H1 (cell line): ENCODE measurements around the gene OSTC. TPM values are rescaled to one million over a fixed set of nuclear protein-coding genes. Genes with fewer than 3 reads are reported as not detected.

Experiments
- TEAD4 ChIP-seq: IDR thresholded peaks from 2 replicates; pipeline ENCODE4 v1.6.1; 2012; ENCODE audit warnings: low read depth, low read length, inconsistent platforms, mixed read lengths
- ZNF274 ChIP-seq: IDR thresholded peaks from 2 replicates; pipeline ENCODE4 v1.7.0; 2012; ENCODE audit warnings: low read length, borderline replicate concordance; ENCODE audit errors: extremely low read depth
- polyA plus RNA-seq, 7 experiments: library from polyadenylated mRNA; depleted of rRNA in 3 of 7; stranded (reverse) in 5 of 7; unstranded in 2 of 7; fragments of >200 nt in 5 of 7; fragments of 200-250 nt in 2 of 7; gene quantifications; 1 replicate in 5 of 7; 2 replicates in 1 of 7; 4 replicates in 1 of 7; pipeline versions ENCODE4 v1.2.1 to v1.2.3, GENCODE V29; 2011 to 2013; ENCODE audit warnings: missing spikeins in 2 of 7, mixed read lengths in 2 of 7
- total RNA-seq: library from RNA; stranded (reverse); fragmentation: NEBNext Ultra II Directional; extraction: Animal tissue kit (Norgen Biotek cat#: 25700); gene quantifications from 2 replicates; pipeline ENCODE4 v1.2.1, GENCODE V29; 2021
- TF ChIP-seq, protein P1 (sequence below): IDR thresholded peaks from 2 replicates; pipeline ENCODE4 v1.6.1; 2011; ENCODE audit warnings: low read length, improper control_type of control experiment
- TF ChIP-seq, protein P2 (sequence below): fragments of 300-600 bp; sonication (generic); IDR thresholded peaks from 2 replicates; pipeline ENCODE4 v1.7.1; 2012; ENCODE audit warnings: low read length, moderate library complexity, mild to moderate bottlenecking, inconsistent platforms; ENCODE audit not compliant: insufficient replicate concordance

The OSTC gene
- total and polyA plus RNA-seq, 2 of the 8 experiments (the other 6 are each of a cell fraction or from before 2014, with no cell fraction given) = 165 to 176 TPM

DNA sequence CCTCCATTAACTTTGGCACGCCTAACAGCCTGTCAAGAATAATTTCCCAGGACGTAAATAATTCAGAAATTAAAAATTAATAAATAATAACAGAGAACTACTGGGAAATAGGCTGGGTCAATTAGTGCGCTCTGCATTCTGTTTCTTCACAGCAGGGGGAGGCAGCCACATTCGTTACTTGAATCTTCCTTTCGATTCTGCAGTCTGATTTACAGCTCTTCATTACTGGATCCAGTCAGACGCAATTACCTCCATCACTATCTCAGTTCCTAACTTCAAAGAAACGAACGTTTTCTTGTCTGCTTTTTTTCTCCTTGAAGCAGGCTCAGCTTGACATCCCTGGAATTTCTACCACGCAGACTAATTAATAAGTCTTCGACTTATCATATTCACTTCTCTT, 39.0 kb upstream of the OSTC start (continued):
- TF ChIP-seq, protein P1, sequence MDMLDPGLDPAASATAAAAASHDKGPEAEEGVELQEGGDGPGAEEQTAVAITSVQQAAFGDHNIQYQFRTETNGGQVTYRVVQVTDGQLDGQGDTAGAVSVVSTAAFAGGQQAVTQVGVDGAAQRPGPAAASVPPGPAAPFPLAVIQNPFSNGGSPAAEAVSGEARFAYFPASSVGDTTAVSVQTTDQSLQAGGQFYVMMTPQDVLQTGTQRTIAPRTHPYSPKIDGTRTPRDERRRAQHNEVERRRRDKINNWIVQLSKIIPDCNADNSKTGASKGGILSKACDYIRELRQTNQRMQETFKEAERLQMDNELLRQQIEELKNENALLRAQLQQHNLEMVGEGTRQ = no peak
- no peak for TF ChIP-seq ZNF274
- TF ChIP-seq, protein P2, sequence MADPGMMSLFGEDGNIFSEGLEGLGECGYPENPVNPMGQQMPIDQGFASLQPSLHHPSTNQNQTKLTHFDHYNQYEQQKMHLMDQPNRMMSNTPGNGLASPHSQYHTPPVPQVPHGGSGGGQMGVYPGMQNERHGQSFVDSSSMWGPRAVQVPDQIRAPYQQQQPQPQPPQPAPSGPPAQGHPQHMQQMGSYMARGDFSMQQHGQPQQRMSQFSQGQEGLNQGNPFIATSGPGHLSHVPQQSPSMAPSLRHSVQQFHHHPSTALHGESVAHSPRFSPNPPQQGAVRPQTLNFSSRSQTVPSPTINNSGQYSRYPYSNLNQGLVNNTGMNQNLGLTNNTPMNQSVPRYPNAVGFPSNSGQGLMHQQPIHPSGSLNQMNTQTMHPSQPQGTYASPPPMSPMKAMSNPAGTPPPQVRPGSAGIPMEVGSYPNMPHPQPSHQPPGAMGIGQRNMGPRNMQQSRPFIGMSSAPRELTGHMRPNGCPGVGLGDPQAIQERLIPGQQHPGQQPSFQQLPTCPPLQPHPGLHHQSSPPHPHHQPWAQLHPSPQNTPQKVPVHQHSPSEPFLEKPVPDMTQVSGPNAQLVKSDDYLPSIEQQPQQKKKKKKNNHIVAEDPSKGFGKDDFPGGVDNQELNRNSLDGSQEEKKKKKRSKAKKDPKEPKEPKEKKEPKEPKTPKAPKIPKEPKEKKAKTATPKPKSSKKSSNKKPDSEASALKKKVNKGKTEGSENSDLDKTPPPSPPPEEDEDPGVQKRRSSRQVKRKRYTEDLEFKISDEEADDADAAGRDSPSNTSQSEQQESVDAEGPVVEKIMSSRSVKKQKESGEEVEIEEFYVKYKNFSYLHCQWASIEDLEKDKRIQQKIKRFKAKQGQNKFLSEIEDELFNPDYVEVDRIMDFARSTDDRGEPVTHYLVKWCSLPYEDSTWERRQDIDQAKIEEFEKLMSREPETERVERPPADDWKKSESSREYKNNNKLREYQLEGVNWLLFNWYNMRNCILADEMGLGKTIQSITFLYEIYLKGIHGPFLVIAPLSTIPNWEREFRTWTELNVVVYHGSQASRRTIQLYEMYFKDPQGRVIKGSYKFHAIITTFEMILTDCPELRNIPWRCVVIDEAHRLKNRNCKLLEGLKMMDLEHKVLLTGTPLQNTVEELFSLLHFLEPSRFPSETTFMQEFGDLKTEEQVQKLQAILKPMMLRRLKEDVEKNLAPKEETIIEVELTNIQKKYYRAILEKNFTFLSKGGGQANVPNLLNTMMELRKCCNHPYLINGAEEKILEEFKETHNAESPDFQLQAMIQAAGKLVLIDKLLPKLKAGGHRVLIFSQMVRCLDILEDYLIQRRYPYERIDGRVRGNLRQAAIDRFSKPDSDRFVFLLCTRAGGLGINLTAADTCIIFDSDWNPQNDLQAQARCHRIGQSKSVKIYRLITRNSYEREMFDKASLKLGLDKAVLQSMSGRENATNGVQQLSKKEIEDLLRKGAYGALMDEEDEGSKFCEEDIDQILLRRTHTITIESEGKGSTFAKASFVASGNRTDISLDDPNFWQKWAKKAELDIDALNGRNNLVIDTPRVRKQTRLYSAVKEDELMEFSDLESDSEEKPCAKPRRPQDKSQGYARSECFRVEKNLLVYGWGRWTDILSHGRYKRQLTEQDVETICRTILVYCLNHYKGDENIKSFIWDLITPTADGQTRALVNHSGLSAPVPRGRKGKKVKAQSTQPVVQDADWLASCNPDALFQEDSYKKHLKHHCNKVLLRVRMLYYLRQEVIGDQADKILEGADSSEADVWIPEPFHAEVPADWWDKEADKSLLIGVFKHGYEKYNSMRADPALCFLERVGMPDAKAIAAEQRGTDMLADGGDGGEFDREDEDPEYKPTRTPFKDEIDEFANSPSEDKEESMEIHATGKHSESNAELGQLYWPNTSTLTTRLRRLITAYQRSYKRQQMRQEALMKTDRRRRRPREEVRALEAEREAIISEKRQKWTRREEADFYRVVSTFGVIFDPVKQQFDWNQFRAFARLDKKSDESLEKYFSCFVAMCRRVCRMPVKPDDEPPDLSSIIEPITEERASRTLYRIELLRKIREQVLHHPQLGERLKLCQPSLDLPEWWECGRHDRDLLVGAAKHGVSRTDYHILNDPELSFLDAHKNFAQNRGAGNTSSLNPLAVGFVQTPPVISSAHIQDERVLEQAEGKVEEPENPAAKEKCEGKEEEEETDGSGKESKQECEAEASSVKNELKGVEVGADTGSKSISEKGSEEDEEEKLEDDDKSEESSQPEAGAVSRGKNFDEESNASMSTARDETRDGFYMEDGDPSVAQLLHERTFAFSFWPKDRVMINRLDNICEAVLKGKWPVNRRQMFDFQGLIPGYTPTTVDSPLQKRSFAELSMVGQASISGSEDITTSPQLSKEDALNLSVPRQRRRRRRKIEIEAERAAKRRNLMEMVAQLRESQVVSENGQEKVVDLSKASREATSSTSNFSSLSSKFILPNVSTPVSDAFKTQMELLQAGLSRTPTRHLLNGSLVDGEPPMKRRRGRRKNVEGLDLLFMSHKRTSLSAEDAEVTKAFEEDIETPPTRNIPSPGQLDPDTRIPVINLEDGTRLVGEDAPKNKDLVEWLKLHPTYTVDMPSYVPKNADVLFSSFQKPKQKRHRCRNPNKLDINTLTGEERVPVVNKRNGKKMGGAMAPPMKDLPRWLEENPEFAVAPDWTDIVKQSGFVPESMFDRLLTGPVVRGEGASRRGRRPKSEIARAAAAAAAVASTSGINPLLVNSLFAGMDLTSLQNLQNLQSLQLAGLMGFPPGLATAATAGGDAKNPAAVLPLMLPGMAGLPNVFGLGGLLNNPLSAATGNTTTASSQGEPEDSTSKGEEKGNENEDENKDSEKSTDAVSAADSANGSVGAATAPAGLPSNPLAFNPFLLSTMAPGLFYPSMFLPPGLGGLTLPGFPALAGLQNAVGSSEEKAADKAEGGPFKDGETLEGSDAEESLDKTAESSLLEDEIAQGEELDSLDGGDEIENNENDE = no peak
- no peak for TF ChIP-seq TEAD4
